GM23338 (cell line): ENCODE measurements around the gene CERS5.

Experiments used
- CREB1 ChIP-seq: fragments of 250-450 bp; sonication (Bioruptor Pico); IDR thresholded peaks from 2 replicates; pipeline ENCODE4 v1.5.0; 2020; ENCODE audit warnings: low read depth, mild to moderate bottlenecking, moderate library complexity
- ETS1 ChIP-seq: IDR thresholded peaks from 2 replicates; pipeline ENCODE4 v1.6.1; 2016; ENCODE audit warnings: antibody characterized with exemption
- EZH2 ChIP-seq: fragments of 200-600 bp; sonication (generic); IDR thresholded peaks from one replicate; pipeline ENCODE4 v1.8.0; 2017; ENCODE audit warnings: antibody characterized with exemption, mild to moderate bottlenecking, low read depth; ENCODE audit not compliant: unreplicated experiment
- EZH2phosphoT487 ChIP-seq: fragments of 200-600 bp; sonication (generic); IDR thresholded peaks from one replicate; pipeline ENCODE4 v1.8.1; 2018; ENCODE audit warnings: antibody characterized with exemption; ENCODE audit not compliant: unreplicated experiment
- POLR2AphosphoS5 ChIP-seq: IDR thresholded peaks from 2 replicates; pipeline ENCODE4 v1.6.1; 2016; ENCODE audit warnings: antibody characterized with exemption, low read depth
- TF ChIP-seq, protein P1 (sequence below), 2 experiments: fragments of 200-600 bp in 1 of 2; sonication (generic) in 1 of 2; conservative IDR thresholded peaks; 2 replicates each; pipeline versions ENCODE4 v1.5.1 to v1.6.1; 2016 to 2017; ENCODE audit warnings: antibody characterized with exemption in 2 of 2, low read depth in 2 of 2, mild to moderate bottlenecking in 2 of 2, moderate library complexity in 1 of 2

DNA sequence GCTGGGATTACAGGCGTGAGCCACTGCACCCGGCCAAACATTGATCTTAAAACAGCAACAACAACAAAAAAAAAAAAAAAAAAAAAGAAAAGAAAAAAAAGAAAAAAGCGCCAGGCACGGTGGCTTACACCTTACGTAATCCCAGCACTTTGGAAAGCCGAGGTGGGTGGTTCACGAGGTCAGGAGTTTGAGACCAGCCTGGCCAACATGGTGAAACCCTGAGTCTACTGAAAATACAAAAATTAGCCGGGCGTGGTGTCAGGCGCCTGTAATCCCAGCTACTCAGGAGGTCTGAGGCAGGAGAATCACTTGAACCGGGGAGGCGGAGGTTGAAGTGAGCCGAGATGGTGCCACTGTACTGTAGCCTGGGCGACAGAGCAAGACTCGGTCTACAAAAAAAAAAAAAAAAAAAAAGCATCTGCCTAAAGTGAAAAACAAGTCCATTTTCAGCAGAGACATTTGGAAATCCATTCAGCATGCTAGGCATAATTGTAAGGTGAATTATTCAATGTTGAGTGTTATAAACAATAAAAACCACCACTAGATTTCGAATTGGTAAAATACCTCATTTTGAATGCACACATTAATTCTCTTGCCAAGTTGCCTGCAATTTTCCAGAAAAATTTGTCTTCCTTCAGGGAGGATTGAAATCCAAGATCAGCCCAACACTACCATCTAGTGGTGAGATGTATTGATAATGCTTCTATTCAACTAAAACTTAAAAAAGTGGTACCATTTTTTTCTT, 8.0 kb upstream of the CERS5 start:
- no peak for TF ChIP-seq EZH2
- no peak for TF ChIP-seq EZH2phosphoT487
- TF ChIP-seq, protein P1, sequence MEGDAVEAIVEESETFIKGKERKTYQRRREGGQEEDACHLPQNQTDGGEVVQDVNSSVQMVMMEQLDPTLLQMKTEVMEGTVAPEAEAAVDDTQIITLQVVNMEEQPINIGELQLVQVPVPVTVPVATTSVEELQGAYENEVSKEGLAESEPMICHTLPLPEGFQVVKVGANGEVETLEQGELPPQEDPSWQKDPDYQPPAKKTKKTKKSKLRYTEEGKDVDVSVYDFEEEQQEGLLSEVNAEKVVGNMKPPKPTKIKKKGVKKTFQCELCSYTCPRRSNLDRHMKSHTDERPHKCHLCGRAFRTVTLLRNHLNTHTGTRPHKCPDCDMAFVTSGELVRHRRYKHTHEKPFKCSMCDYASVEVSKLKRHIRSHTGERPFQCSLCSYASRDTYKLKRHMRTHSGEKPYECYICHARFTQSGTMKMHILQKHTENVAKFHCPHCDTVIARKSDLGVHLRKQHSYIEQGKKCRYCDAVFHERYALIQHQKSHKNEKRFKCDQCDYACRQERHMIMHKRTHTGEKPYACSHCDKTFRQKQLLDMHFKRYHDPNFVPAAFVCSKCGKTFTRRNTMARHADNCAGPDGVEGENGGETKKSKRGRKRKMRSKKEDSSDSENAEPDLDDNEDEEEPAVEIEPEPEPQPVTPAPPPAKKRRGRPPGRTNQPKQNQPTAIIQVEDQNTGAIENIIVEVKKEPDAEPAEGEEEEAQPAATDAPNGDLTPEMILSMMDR (conservative IDR thresholded peaks at IDR 0.05; ENCODE audit: low read depth in 2 of 2), result peak; percentile 69 to 93
- no peak for TF ChIP-seq ETS1
- no peak for TF ChIP-seq POLR2AphosphoS5
- no peak for TF ChIP-seq CREB1 (CRISPR knock-in tag)
